Measurements from ENCODE around the gene ZGRF1.
"Not testable (repeated sequence)": the region's sequence is repeated elsewhere in the genome, so short reads cannot be mapped to it uniquely, and the experiment has no call there.

The ZGRF1 gene

GRCh38 chr4:112536123-112536522, 100.6 kb downstream of the ZGRF1 start:
- no peak overlapping the region for H3K4me3 ChIP-seq (ENCODE audit: low read depth, low read length)
- TF ChIP-seq CTCF (IDR thresholded peaks at IDR 0.05; ENCODE audit: insufficient read depth, low read depth, low read length, missing control alignments) = no peak
- no peak for DNase-seq (ENCODE audit: low read depth)

- no peak for TF ChIP-seq CTCF (IDR thresholded peaks at IDR 0.05; ENCODE audit: insufficient read depth, low read depth, low read length, missing control alignments)
- no peak overlapping the region for H3K4me3 ChIP-seq (ENCODE audit: low read depth, low read length)
- DNase-seq (ENCODE audit: low read depth) = no peak
Observed at GRCh38 chr4:112532267-112532666, 104.4 kb downstream of the ZGRF1 start.

- TF ChIP-seq CTCF (IDR thresholded peaks at IDR 0.05; ENCODE audit: insufficient read depth, low read depth, low read length, missing control alignments) = no peak
- H3K4me3 ChIP-seq (ENCODE audit: low read depth, low read length) = no peak overlapping the region
- no peak for DNase-seq (ENCODE audit: low read depth)
Observed at GRCh38 chr4:112531146-112531545, 105.6 kb downstream of the ZGRF1 start.

- no peak for TF ChIP-seq CTCF (IDR thresholded peaks at IDR 0.05; ENCODE audit: insufficient read depth, low read depth, low read length, missing control alignments)
- no peak for DNase-seq (ENCODE audit: low read depth)
- H3K4me3 ChIP-seq (ENCODE audit: low read depth, low read length) = no peak overlapping the region
Observed at GRCh38 chr4:112526061-112526460, 110.6 kb downstream of the ZGRF1 start.

GRCh38 chr4:112523764-112524505, 112.8 kb downstream of the ZGRF1 start:
- H3K4me3 ChIP-seq (ENCODE audit: low read depth, low read length) = peak overlapping the region; percentile 70
- peak; percentile 86 for TF ChIP-seq CTCF (IDR thresholded peaks at IDR 0.05; ENCODE audit: insufficient read depth, low read depth, low read length, missing control alignments)

GRCh38 chr4:112523008-112523721, 113.5 kb downstream of the ZGRF1 start:
- peak overlapping the region; percentile 70 for H3K4me3 ChIP-seq (ENCODE audit: low read depth, low read length)
- peak; percentile 67 for DNase-seq (ENCODE audit: low read depth)

More at GRCh38 chr4:112523764-112524505, 112.8 kb downstream of the ZGRF1 start:
- peak; percentile 92 for DNase-seq (ENCODE audit: low read depth)

GRCh38 chr4:112522431-112522830, 114.3 kb downstream of the ZGRF1 start:
- not testable (repeated sequence) for DNase-seq (ENCODE audit: low read depth)
- peak overlapping the region; percentile 70; the same call in 1 of the 2 replicates for H3K4me3 ChIP-seq (ENCODE audit: low read depth, low read length)

More at GRCh38 chr4:112523008-112523721, 113.5 kb downstream of the ZGRF1 start:
- peak; percentile 27 for TF ChIP-seq CTCF (IDR thresholded peaks at IDR 0.05; ENCODE audit: insufficient read depth, low read depth, low read length, missing control alignments)
